ENCODE data around the gene KCNC4. TPM values are rescaled to one million over a fixed set of nuclear protein-coding genes. Genes with fewer than 3 reads are reported as not detected.

Gene KCNC4
- total RNA-seq, 1 experiment from 2014 or later = 8.9 TPM

GRCh38 chr1:110223581-110223980 lies 13.5 kb downstream of the KCNC4 start:
- WGBS (ENCODE audit: extremely low coverage, insufficient read length, low lambda C conversion rate) = no CpG with 5 or more reads among the region's 17 CpGs
- no peak overlapping the region for H4K5ac ChIP-seq (ENCODE audit: insufficient read length, low read depth, low read length)
- Mint-ChIP-seq H3K36me3 (ENCODE audit: insufficient read depth in 1 of 3, low read depth in 3 of 3) (peaks cover 0 to 16% (median 14%) of the 10 kb centered on the region in 3 experiments; a peak in 5 of 7 replicates), H3K4me1 (peaks cover 19 to 30% of the 10 kb centered on the region in 2 experiments), H3K4me3 (no peak overlapping the region), H3K27me3 (ENCODE audit: low read depth) (no peaks in the 10 kb centered on the region), H3K27ac (peak overlapping the region in 1 of 3 experiments; percentile 67; a peak in 1 of 7 replicates), H3K9me3 (no peaks in the 10 kb centered on the region; a peak in 1 of 5 replicates)
- no peak overlapping the region for H3T11ph ChIP-seq (ENCODE audit: low read length)
- H3K4me1 ChIP-seq (ENCODE audit: insufficient read depth, low read length) = no peaks in the 10 kb centered on the region
- H3K9ac ChIP-seq (ENCODE audit: extremely low read depth, insufficient read length, low read length) = no peak overlapping the region
- H3K27me3 ChIP-seq (ENCODE audit: insufficient read depth, low read length) = no peaks in the 10 kb centered on the region
- H2AK5ac ChIP-seq (ENCODE audit: insufficient read length, low read length) = no peak overlapping the region
- no peak overlapping the region for H3K27ac ChIP-seq (ENCODE audit: insufficient read length, low read depth, low read length)
- H4K8ac ChIP-seq (replicated peaks; ENCODE audit: insufficient read length, low read depth, low read length) = no peak overlapping the region
- H2BK120ac ChIP-seq (ENCODE audit: low read depth, low read length, poor library complexity, severe bottlenecking) = no peak overlapping the region
- H2BK15ac ChIP-seq (ENCODE audit: low read depth, low read length) = no peak overlapping the region
- H3K23me2 ChIP-seq (ENCODE audit: insufficient read length, low read depth, low read length, poor library complexity, severe bottlenecking) = no peaks in the 10 kb centered on the region
- H4K20me1 ChIP-seq (ENCODE audit: control insufficient read depth, insufficient read depth, insufficient read length) = no peaks in the 10 kb centered on the region
- H2AFZ ChIP-seq (ENCODE audit: low read length) = no peak overlapping the region
- no peak overlapping the region for H3K4me2 ChIP-seq (ENCODE audit: insufficient read depth, insufficient read length, low read length)
- H3K56ac ChIP-seq (ENCODE audit: insufficient read length, low read depth, low read length) = no peak overlapping the region
- no peak overlapping the region for H2BK12ac ChIP-seq (ENCODE audit: insufficient read length, low read depth, low read length)
- no peaks in the 10 kb centered on the region for H3K9me3 ChIP-seq (ENCODE audit: control insufficient read depth, low read depth, low read length)
- H2BK20ac ChIP-seq (ENCODE audit: low read depth, low read length, poor library complexity, severe bottlenecking) = no peak overlapping the region
- no peak for DNase-seq
- no peak overlapping the region for H3K4ac ChIP-seq (ENCODE audit: low read depth, low read length)
- no peak overlapping the region for H4K91ac ChIP-seq (ENCODE audit: insufficient read length, low read depth, low read length)
- TF ChIP-seq CTCF (conservative IDR thresholded peaks at IDR 0.05) = no peak
- H3K18ac ChIP-seq (ENCODE audit: insufficient read length, low read depth, low read length) = no peak overlapping the region
- no peak overlapping the region for H2BK5ac ChIP-seq (ENCODE audit: insufficient read length, low read length)
- H3K14ac ChIP-seq (ENCODE audit: insufficient read depth, low read length) = no peak overlapping the region
- no peaks in the 10 kb centered on the region for H3K79me2 ChIP-seq (ENCODE audit: insufficient read depth, low read length)
- H3K23ac ChIP-seq (ENCODE audit: insufficient read length, low read depth, low read length) = no peak overlapping the region
- H3K79me1 ChIP-seq (ENCODE audit: insufficient read depth, low read depth, low read length, poor library complexity, severe bottlenecking) = no peaks in the 10 kb centered on the region

Data from H9 (cell line).